GM13976 (cell line): ENCODE measurements around the gene ICAM2.

Experiments used
- DNase-seq: peaks from one replicate; pipeline ENCODE4 v3.0.0; 2012; ENCODE audit warnings: low spot score
- CTCF ChIP-seq: IDR thresholded peaks from 2 replicates; pipeline ENCODE4 v1.5.1; 2012; ENCODE audit warnings: borderline replicate concordance, mild to moderate bottlenecking; ENCODE audit not compliant: insufficient read depth; ENCODE audit errors: extremely low read depth, missing control alignments, control extremely low read depth
- in situ Hi-C: fragments of 300-500 bp; cut with MboI; formaldehyde crosslinking; loops from one replicate; pipeline ENCODE4 v1.12.0; 2022; ENCODE audit warnings: low sequenced_read_pairs, mixed read lengths, inconsistent platforms; ENCODE audit not compliant: unreplicated experiment

The ICAM2 gene

GRCh38 chr17:63978272-63979200 is 41.9 kb downstream of the ICAM2 start:
- in situ Hi-C loops, result no loop called here
- DNase-seq, result no peak
- TF ChIP-seq CTCF, result no peak

- no peak for TF ChIP-seq CTCF
- DNase-seq, result no peak
- in situ Hi-C loops, result no loop called here
These were observed 43.7 kb downstream of the ICAM2 start for GRCh38 chr17:63976702-63977101.

GRCh38 chr17:63975541-63976092 is 44.8 kb downstream of the ICAM2 start:
- in situ Hi-C loops, result no loop called here
- no peak for DNase-seq
- no peak for TF ChIP-seq CTCF

- in situ Hi-C loops, result no loop called here
- DNase-seq, result no peak
- no peak for TF ChIP-seq CTCF
These were observed 45.7 kb downstream of the ICAM2 start for GRCh38 chr17:63974594-63975192.

GRCh38 chr17:63973930-63974593 is 46.4 kb downstream of the ICAM2 start:
- DNase-seq, result no peak
- TF ChIP-seq CTCF, result no peak
- in situ Hi-C loops, result no loop called here

- DNase-seq, result no peak
- TF ChIP-seq CTCF, result no peak
- in situ Hi-C loops, result no loop called here
These were observed 47.2 kb downstream of the ICAM2 start for GRCh38 chr17:63973247-63973646.
